HG03521 (cell line): Measurements from ENCODE around the gene CDKN1A.
"Not testable (repeated sequence)": the region's sequence is repeated elsewhere in the genome, so short reads cannot be mapped to it uniquely, and the experiment has no call there.

Experiments used
- ATAC-seq: cut with Tn5 transposase; IDR thresholded peaks from one replicate; pipeline ENCODE4 v1.9.1; 2021; ENCODE audit warnings: mild to moderate bottlenecking, moderate library complexity; ENCODE audit not compliant: unreplicated experiment

Gene CDKN1A

GRCh38 chr6:36694616-36695015 lies 16.1 kb downstream of the CDKN1A start:
- ATAC-seq: no peak

GRCh38 chr6:36695414-36695813 lies 16.9 kb downstream of the CDKN1A start:
- ATAC-seq: no peak

GRCh38 chr6:36697481-36697903 lies 19.0 kb downstream of the CDKN1A start, which contains the start of gene RAB44:
Gene RAB44, plus strand, starts transcription at chr6:36697826. Its CDS starts 6,410 bp downstream, at chr6:36704236.
- ATAC-seq: no peak

- ATAC-seq: no peak
These were observed 19.7 kb downstream of the CDKN1A start for GRCh38 chr6:36698196-36698595.

GRCh38 chr6:36698871-36699271 lies 20.4 kb downstream of the CDKN1A start:
- no peak for ATAC-seq

GRCh38 chr6:36699348-36699747 lies 20.8 kb downstream of the CDKN1A start:
- no peak for ATAC-seq

GRCh38 chr6:36700071-36700812 lies 21.7 kb downstream of the CDKN1A start:
- no peak for ATAC-seq

GRCh38 chr6:36700831-36701230 lies 22.3 kb downstream of the CDKN1A start:
- ATAC-seq: no peak

GRCh38 chr6:36701401-36701991 lies 23.0 kb downstream of the CDKN1A start:
- no peak for ATAC-seq

GRCh38 chr6:36702656-36703055 lies 24.1 kb downstream of the CDKN1A start:
- no peak for ATAC-seq

- ATAC-seq: no peak
These were observed 24.6 kb downstream of the CDKN1A start for GRCh38 chr6:36703081-36703606.

GRCh38 chr6:36703982-36704381 lies 25.5 kb downstream of the CDKN1A start:
- no peak for ATAC-seq

- ATAC-seq: not testable (repeated sequence)
These were observed 26.6 kb downstream of the CDKN1A start for GRCh38 chr6:36704961-36705577.

GRCh38 chr6:36706339-36706738 lies 27.8 kb downstream of the CDKN1A start:
- no peak for ATAC-seq

GRCh38 chr6:36712816-36713215 lies 34.3 kb downstream of the CDKN1A start:
- no peak for ATAC-seq

- ATAC-seq: no peak
These were observed 35.3 kb downstream of the CDKN1A start for GRCh38 chr6:36713846-36714245.

GRCh38 chr6:36714511-36714910 lies 36.0 kb downstream of the CDKN1A start:
- ATAC-seq: no peak

GRCh38 chr6:36715469-36715868 lies 37.0 kb downstream of the CDKN1A start:
- ATAC-seq: no peak

GRCh38 chr6:36716476-36717093 lies 38.1 kb downstream of the CDKN1A start:
- no peak for ATAC-seq

GRCh38 chr6:36717231-36717825 lies 38.8 kb downstream of the CDKN1A start:
- no peak for ATAC-seq
